ENCODE measurements around the gene COA4.
"Not testable (repeated sequence)": the region's sequence is repeated elsewhere in the genome, so short reads cannot be mapped to it uniquely, and the experiment has no call there.

The COA4 gene

GRCh38 chr11:73902303-73902702 lies 25.7 kb upstream of the COA4 start:
- H3K27ac ChIP-seq = no peak overlapping the region
- TF ChIP-seq CTCF (IDR thresholded peaks at IDR 0.05) (no peak), ZFX (IDR thresholded peaks at IDR 0.05; ENCODE audit: borderline replicate concordance) (no peak)

- no peak overlapping the region for H3K27ac ChIP-seq
- TF ChIP-seq CTCF (IDR thresholded peaks at IDR 0.05) (no peak), ZFX (IDR thresholded peaks at IDR 0.05; ENCODE audit: borderline replicate concordance) (no peak)
Measured at GRCh38 chr11:73894725-73895335, 18.2 kb upstream of the COA4 start.

- H3K27ac ChIP-seq = no peak overlapping the region
- TF ChIP-seq CTCF (IDR thresholded peaks at IDR 0.05) = no peak
- no peak for TF ChIP-seq ZFX (IDR thresholded peaks at IDR 0.05; ENCODE audit: borderline replicate concordance)
Measured at GRCh38 chr11:73893041-73893440, 16.4 kb upstream of the COA4 start.

- TF ChIP-seq CTCF (IDR thresholded peaks at IDR 0.05) (no peak), ZFX (IDR thresholded peaks at IDR 0.05; ENCODE audit: borderline replicate concordance) (no peak)
- H3K27ac ChIP-seq = no peak overlapping the region
Measured at GRCh38 chr11:73889536-73889935, 12.9 kb upstream of the COA4 start.

- no peak overlapping the region for H3K27ac ChIP-seq
- no peak for TF ChIP-seq CTCF (IDR thresholded peaks at IDR 0.05)
- TF ChIP-seq ZFX (IDR thresholded peaks at IDR 0.05; ENCODE audit: borderline replicate concordance) = no peak
Measured at GRCh38 chr11:73889019-73889418, 12.4 kb upstream of the COA4 start.

GRCh38 chr11:73888244-73888643 lies 11.6 kb upstream of the COA4 start:
- H3K27ac ChIP-seq = no peak overlapping the region
- TF ChIP-seq CTCF (IDR thresholded peaks at IDR 0.05) (no peak), ZFX (IDR thresholded peaks at IDR 0.05; ENCODE audit: borderline replicate concordance) (no peak)

- no peak for TF ChIP-seq ZFX (IDR thresholded peaks at IDR 0.05; ENCODE audit: borderline replicate concordance)
- TF ChIP-seq CTCF (IDR thresholded peaks at IDR 0.05) = no peak
- H3K27ac ChIP-seq = no peak overlapping the region
Measured at GRCh38 chr11:73883856-73884255, 7.2 kb upstream of the COA4 start.

- H3K27ac ChIP-seq = not testable (repeated sequence)
Measured at GRCh38 chr11:73880449-73880848, 3.8 kb upstream of the COA4 start.

All from 22Rv1 (cell line).